ENCODE measurements around the gene TMX1. TPM values are rescaled to one million over a fixed set of nuclear protein-coding genes. Genes with fewer than 3 reads are reported as not detected.

The TMX1 gene
- total RNA-seq, 1 donor: 34.8 TPM

DNA sequence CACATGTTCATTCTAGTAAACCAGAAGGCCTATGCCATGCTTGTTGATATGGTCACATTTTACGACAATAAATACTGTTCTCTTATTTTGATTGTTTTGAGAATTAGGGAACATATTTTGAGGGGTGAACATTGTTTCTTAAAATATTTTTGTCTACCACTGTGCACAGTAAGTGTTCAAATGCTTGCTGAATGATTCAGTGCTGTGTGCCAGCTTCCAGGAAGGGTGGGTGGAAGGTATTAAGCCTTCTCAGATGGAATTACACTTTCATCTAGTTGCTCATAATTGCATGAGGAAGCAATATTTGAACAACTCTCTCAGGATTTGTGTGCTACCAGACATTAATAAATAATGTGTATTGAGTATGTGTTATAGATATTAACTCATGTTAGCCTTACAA lies 15.5 kb upstream of the TMX1 start:
- no peaks in the 10 kb centered on the region for H3K4me1 ChIP-seq (ENCODE audit: insufficient read depth, low read length)
- no peak overlapping the region for H3K4me3 ChIP-seq (ENCODE audit: low read length)
- no peaks in the 10 kb centered on the region for H3K27me3 ChIP-seq (ENCODE audit: insufficient read depth, low read length)
- H3K9me3 ChIP-seq (ENCODE audit: low read depth, low read length): no peaks in the 10 kb centered on the region

DNA sequence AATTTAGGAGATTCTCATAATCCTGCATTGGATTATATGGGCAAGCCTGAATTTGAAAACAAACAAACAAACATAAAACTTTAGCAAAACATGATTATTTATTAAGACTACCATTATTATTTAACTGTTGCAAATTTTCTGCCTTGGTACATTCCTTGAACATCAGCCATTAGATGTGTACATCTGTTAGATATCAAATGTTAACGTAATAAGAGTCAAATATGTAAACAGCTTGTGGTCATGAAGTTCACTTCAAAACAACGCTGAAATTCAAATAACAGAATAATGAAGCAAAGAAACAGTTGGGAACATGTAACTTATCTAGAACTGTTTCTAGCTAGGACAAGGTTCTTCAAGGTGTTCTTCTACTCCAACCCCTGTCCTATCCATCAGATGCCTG lies 14.3 kb upstream of the TMX1 start:
- no peaks in the 10 kb centered on the region for H3K9me3 ChIP-seq (ENCODE audit: low read depth, low read length)
- H3K4me1 ChIP-seq (ENCODE audit: insufficient read depth, low read length): no peaks in the 10 kb centered on the region
- no peaks in the 10 kb centered on the region for H3K27me3 ChIP-seq (ENCODE audit: insufficient read depth, low read length)
- H3K4me3 ChIP-seq (ENCODE audit: low read length): no peak overlapping the region

GRCh38 chr14:51228391-51228790 lies 11.7 kb upstream of the TMX1 start:
- no peaks in the 10 kb centered on the region for H3K9me3 ChIP-seq (ENCODE audit: low read depth, low read length)

DNA sequence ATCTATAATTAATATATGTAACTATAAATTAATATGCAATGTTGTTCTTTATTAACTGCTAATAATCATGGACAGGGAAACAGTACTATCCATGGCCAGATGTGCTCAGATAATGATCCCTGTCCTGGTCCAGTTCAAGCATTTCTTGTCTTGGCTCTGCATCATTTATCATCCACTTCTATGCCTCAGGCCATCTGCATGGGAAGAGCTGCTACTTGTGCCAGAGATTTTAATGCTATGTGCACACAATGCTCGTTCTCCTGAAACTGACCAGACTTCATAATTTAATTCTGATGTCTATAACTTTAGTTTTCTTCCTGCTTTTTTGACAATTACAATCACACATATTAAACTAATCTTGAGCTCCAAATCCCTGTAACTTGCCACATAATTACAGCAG lies 11.2 kb upstream of the TMX1 start:
- Histone ChIP-seq H3K4me1 (ENCODE audit: insufficient read depth, low read length) (no peaks in the 10 kb centered on the region), H3K27me3 (ENCODE audit: insufficient read depth, low read length) (no peaks in the 10 kb centered on the region)

More at GRCh38 chr14:51228391-51228790, 11.7 kb upstream of the TMX1 start:
- Histone ChIP-seq H3K4me3 (ENCODE audit: low read length) (no peak overlapping the region), H3K4me1 (ENCODE audit: insufficient read depth, low read length) (no peaks in the 10 kb centered on the region), H3K27me3 (ENCODE audit: insufficient read depth, low read length) (no peaks in the 10 kb centered on the region)

DNA sequence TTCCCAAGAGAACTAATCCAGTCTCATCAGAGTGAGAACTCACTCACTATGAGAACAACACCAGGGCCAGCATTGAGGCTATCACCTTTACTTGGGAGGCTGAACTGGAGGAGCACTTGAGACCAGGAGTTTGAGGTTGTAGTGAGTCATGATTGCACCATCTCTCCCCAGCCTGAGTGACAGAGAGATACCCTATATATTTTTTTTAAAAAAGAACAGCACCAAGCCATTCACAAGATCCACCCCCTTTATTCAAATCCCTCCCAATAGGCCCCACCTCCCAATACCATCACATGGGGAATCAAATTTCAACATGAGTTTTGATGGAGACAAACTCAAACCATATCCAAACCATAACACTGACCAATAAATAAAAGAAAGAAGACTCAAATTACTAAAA lies 3.7 kb upstream of the TMX1 start:
- Histone ChIP-seq H3K27me3 (ENCODE audit: insufficient read depth, low read length) (no peaks in the 10 kb centered on the region), H3K4me1 (ENCODE audit: insufficient read depth, low read length) (peaks cover 11% of the 10 kb centered on the region), H3K9me3 (ENCODE audit: low read depth, low read length) (no peaks in the 10 kb centered on the region), H3K4me3 (ENCODE audit: low read length) (no peak overlapping the region)

More for the DNA sequence above, 11.2 kb upstream of the TMX1 start:
- Histone ChIP-seq H3K4me3 (ENCODE audit: low read length) (no peak overlapping the region), H3K9me3 (ENCODE audit: low read depth, low read length) (no peaks in the 10 kb centered on the region)

GRCh38 chr14:51240804-51241380 lies 845 bp downstream of the TMX1 start:
- H3K9me3 ChIP-seq (ENCODE audit: low read depth, low read length): no peaks in the 10 kb centered on the region
- H3K27me3 ChIP-seq (ENCODE audit: insufficient read depth, low read length): no peaks in the 10 kb centered on the region
- peak overlapping the region; percentile 81 for H3K4me3 ChIP-seq (ENCODE audit: low read length)
- H3K4me1 ChIP-seq (ENCODE audit: insufficient read depth, low read length): peaks cover 38% of the 10 kb centered on the region

DNA sequence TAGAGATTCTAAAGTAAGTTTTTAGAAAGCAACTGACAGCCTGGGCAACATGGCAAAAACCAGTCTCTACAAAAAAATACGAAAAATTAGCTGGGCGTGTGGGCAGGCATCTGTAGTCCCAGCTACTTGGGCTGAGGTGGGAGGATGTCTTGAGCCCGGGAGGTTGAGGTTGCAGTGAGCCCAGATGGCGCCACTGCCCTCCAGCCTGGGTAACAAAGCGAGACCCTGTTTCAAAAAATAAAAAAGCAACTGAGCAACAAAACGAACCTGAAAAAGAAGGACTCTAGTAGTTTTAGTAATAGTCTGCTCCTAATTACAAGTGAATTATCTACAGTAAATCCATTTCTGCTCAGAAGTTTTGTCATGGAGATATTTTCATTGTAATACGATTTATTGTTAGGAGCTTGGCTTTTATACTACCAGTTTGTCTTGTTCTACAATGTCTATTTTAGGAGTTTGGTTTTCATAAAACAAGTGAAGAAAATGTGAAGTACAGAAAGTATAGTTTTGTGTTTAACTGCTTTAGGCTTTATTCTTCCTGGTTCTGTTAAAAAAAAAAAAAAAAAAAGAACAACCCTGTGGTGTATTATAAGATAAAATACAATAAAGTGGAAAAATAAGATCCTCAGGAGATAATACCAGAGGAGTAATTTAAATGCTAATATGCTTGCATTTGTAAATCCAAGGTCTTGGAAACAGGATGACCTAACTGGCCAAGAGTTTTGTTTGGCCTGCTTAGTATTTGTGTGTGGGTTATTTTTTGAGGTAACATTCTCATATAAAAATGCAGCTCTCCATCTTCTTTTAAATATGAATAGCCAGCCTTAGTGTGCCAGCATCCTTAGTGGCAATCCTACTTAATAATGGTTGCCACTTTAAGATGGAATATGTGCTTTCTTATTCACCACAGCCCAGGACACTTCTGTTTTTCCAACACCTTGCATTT lies 2.8 kb downstream of the TMX1 start:
- Histone ChIP-seq H3K9me3 (ENCODE audit: low read depth, low read length) (no peaks in the 10 kb centered on the region), H3K27me3 (ENCODE audit: insufficient read depth, low read length) (no peaks in the 10 kb centered on the region), H3K4me1 (ENCODE audit: insufficient read depth, low read length) (peaks cover 38% of the 10 kb centered on the region), H3K4me3 (ENCODE audit: low read length) (no peak overlapping the region)

DNA sequence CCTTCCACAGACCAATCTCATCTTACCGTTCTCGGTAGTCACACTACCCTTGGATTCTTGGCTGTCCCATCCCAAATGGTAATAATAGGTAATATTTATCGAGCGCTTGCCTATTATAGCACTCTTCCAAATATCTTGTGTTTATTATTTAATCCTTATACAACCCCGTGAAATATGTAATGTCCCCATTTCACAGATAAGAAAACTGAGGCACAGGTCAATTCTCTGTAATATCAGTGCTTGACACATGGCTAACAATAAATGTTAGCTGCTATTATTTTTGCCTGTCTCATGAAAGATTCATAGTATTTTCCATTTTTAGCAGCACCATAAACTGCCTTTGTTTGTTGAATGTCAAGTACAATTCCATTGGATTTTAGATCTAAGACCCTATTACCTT lies 4.5 kb downstream of the TMX1 start:
- no peaks in the 10 kb centered on the region for H3K9me3 ChIP-seq (ENCODE audit: low read depth, low read length)
- H3K27me3 ChIP-seq (ENCODE audit: insufficient read depth, low read length): no peaks in the 10 kb centered on the region
- peaks cover 37% of the 10 kb centered on the region for H3K4me1 ChIP-seq (ENCODE audit: insufficient read depth, low read length)
- H3K4me3 ChIP-seq (ENCODE audit: low read length): no peak overlapping the region

DNA sequence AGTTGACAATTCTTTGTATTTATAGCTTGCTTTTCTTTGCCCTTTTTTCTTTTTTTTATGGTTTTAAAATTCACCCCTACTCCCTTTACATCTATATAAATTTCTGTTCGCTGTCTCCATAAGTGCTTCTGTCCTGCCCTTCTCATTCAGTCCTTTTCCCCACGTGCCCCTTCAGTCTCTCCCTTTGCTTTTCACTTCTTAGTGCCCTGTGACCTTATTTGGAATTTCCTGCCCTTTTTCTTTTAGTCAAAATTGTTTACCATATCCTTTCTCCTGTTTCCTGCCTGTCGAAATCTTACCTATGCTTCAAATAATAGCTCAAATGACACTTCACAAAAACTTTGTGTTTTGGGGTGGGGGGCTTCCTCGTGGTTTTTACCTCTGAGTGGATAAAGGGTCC lies 6.0 kb downstream of the TMX1 start:
- Histone ChIP-seq H3K4me3 (ENCODE audit: low read length) (no peak overlapping the region), H3K4me1 (ENCODE audit: insufficient read depth, low read length) (peaks cover 35% of the 10 kb centered on the region), H3K27me3 (ENCODE audit: insufficient read depth, low read length) (no peaks in the 10 kb centered on the region), H3K9me3 (ENCODE audit: low read depth, low read length) (no peaks in the 10 kb centered on the region)

- no peaks in the 10 kb centered on the region for H3K9me3 ChIP-seq (ENCODE audit: low read depth, low read length)
- no peak overlapping the region for H3K4me3 ChIP-seq (ENCODE audit: low read length)
- peaks cover 18% of the 10 kb centered on the region for H3K4me1 ChIP-seq (ENCODE audit: insufficient read depth, low read length)
- H3K27me3 ChIP-seq (ENCODE audit: insufficient read depth, low read length): no peaks in the 10 kb centered on the region
Observed at GRCh38 chr14:51248016-51248987, 8.3 kb downstream of the TMX1 start.

DNA sequence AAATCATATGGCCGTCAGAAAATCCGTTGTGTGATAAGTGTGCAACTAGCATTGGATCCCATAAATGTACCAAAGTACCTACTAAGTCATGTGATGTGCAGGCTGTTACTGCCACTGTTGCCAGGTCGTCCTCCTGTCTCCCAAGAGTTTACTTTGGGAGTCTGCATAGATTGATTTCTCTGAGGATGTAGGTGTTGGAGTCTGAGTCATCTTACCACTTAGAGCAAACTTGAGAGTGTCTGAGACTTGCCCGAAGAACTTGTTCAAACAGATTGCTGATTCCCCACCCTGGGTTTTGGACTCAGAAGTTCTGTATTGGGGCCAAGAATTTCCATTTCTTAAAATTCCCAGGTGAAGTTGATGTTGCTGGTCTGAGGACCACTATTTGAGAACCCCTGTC lies 11.4 kb downstream of the TMX1 start:
- Histone ChIP-seq H3K4me1 (ENCODE audit: insufficient read depth, low read length) (peaks cover 5% of the 10 kb centered on the region), H3K4me3 (ENCODE audit: low read length) (no peak overlapping the region), H3K27me3 (ENCODE audit: insufficient read depth, low read length) (no peaks in the 10 kb centered on the region), H3K9me3 (ENCODE audit: low read depth, low read length) (no peaks in the 10 kb centered on the region)

- H3K27me3 ChIP-seq (ENCODE audit: insufficient read depth, low read length): no peaks in the 10 kb centered on the region
- no peaks in the 10 kb centered on the region for H3K9me3 ChIP-seq (ENCODE audit: low read depth, low read length)
- H3K4me1 ChIP-seq (ENCODE audit: insufficient read depth, low read length): no peaks in the 10 kb centered on the region
- no peak overlapping the region for H3K4me3 ChIP-seq (ENCODE audit: low read length)
Observed at GRCh38 chr14:51253880-51254279, 13.8 kb downstream of the TMX1 start.

GRCh38 chr14:51258280-51258679 lies 18.2 kb downstream of the TMX1 start:
- Histone ChIP-seq H3K27me3 (ENCODE audit: insufficient read depth, low read length) (no peaks in the 10 kb centered on the region), H3K9me3 (ENCODE audit: low read depth, low read length) (no peaks in the 10 kb centered on the region), H3K4me3 (ENCODE audit: low read length) (no peak overlapping the region), H3K4me1 (ENCODE audit: insufficient read depth, low read length) (no peaks in the 10 kb centered on the region)

- H3K9me3 ChIP-seq (ENCODE audit: low read depth, low read length): no peaks in the 10 kb centered on the region
- no peaks in the 10 kb centered on the region for H3K27me3 ChIP-seq (ENCODE audit: insufficient read depth, low read length)
- no peaks in the 10 kb centered on the region for H3K4me1 ChIP-seq (ENCODE audit: insufficient read depth, low read length)
- no peak overlapping the region for H3K4me3 ChIP-seq (ENCODE audit: low read length)
Observed at GRCh38 chr14:51258788-51259187, 18.7 kb downstream of the TMX1 start.

- no peaks in the 10 kb centered on the region for H3K27me3 ChIP-seq (ENCODE audit: insufficient read depth, low read length)
- no peaks in the 10 kb centered on the region for H3K9me3 ChIP-seq (ENCODE audit: low read depth, low read length)
Observed at GRCh38 chr14:51260225-51260624, 20.2 kb downstream of the TMX1 start.

More at GRCh38 chr14:51260225-51260624, 20.2 kb downstream of the TMX1 start:
- H3K4me1 ChIP-seq (ENCODE audit: insufficient read depth, low read length): no peaks in the 10 kb centered on the region
- H3K4me3 ChIP-seq (ENCODE audit: low read length): no peak overlapping the region

All from mononuclear cell (primary cell).